HAP-1 (cell line): ENCODE measurements around the gene YPEL1.
"Not testable (repeated sequence)": the region's sequence is repeated elsewhere in the genome, so short reads cannot be mapped to it uniquely, and the experiment has no call there.

Experiments used
- DNase-seq, 2 experiments: peaks; one replicate each; pipeline ENCODE4 v3.0.0-alpha.2; 2016 to 2020; ENCODE audit warnings: low spot score in 2 of 2
- H3K27me3 ChIP-seq: fragments of 250-450 bp; sonication (Bioruptor Pico); 2 replicates; pipeline ENCODE4 v1.5.1; 2020; ENCODE audit warnings: low read depth, mild to moderate bottlenecking, moderate library complexity
- H3K36me3 ChIP-seq: fragments of 250-450 bp; sonication (Bioruptor Pico); replicated peaks from 2 replicates; pipeline ENCODE4 v1.5.1; 2020; ENCODE audit warnings: mild to moderate bottlenecking
- H3K4me1 ChIP-seq: fragments of 250-450 bp; sonication (Bioruptor Pico); 2 replicates; pipeline ENCODE4 v1.5.1; 2020; ENCODE audit warnings: mild to moderate bottlenecking
- H3K4me3 ChIP-seq: fragments of 250-450 bp; sonication (Bioruptor Pico); 2 replicates; pipeline ENCODE4 v1.5.1; 2020; ENCODE audit warnings: mild to moderate bottlenecking, moderate library complexity
- H3K9me3 ChIP-seq: fragments of 250-450 bp; sonication (Bioruptor Pico); 2 replicates; pipeline ENCODE4 v1.5.1; 2020; ENCODE audit warnings: mild to moderate bottlenecking, moderate library complexity
- in situ Hi-C: fragments of 300-500 bp; cut with MboI; formaldehyde crosslinking; loops from 3 replicates; pipeline ENCODE4 v1.14.3; 2020; ENCODE audit warnings: low sequenced_read_pairs, inconsistent platforms, mixed read lengths

The YPEL1 gene

GRCh38 chr22:21761086-21761485, 25.5 kb upstream of the YPEL1 start:
- no peak for DNase-seq
- Histone ChIP-seq H3K36me3 (peaks cover 49% of the 10 kb centered on the region), H3K9me3 (no peaks in the 10 kb centered on the region), H3K27me3 (no peaks in the 10 kb centered on the region), H3K4me1 (0 out of 2 replicates have a peak, but pooled peaks cover 3% of the 10 kb centered on the region), H3K4me3 (no peak overlapping the region)
- in situ Hi-C loops, result loop anchor here (10.0 kb wide), 1 partner anchor 56 kb away; no protein-coding TSS in a partner anchor

- DNase-seq, result no peak
- in situ Hi-C loops, result loop anchor here (10.0 kb wide), 1 partner anchor 56 kb away; no protein-coding TSS in a partner anchor
- Histone ChIP-seq H3K36me3 (peaks cover 46% of the 10 kb centered on the region), H3K9me3 (no peaks in the 10 kb centered on the region), H3K4me1 (0 out of 2 replicates have a peak, but pooled peaks cover 3% of the 10 kb centered on the region), H3K27me3 (no peaks in the 10 kb centered on the region), H3K4me3 (no peak overlapping the region)
These were observed 25.0 kb upstream of the YPEL1 start for GRCh38 chr22:21760640-21761039.

DNA sequence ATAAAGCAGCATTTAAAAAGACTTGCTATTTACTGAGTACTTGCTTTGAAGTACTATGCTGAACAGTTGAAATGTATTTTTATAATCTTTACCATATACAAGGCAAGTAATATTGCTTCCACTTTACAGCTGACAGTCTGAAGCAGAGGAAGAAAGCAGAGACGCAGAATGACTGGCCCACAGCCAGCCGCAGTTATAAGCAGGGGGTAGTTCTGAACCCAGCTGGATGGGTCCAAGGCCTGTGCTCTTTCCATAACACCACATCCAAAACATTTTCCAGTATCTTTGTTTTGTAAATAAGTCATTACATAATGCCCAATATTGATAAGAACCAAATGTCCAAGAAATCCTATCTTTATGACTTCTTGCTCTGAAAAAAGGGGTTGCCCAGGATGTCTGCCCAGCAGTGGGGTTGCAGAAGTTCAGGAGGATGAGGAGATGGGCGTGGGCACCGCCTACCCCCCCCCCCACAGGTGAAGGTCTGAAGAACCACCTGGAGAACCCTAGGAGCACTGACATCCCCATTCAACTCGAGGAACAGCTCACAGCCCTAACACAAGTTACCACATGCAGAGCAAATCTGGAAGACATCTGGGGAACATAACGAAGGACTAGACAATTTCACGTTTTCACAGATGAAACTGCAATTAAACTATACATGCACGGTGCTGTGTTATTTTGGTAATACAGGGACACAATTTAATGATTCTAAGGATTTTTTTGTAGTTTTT, 24.2 kb upstream of the YPEL1 start:
- in situ Hi-C loops, result loop anchor here (10.0 kb wide), 1 partner anchor 55 kb away; no protein-coding TSS in a partner anchor
- H3K4me1 ChIP-seq, result 0 out of 2 replicates have a peak, but pooled peaks cover 3% of the 10 kb centered on the region
- H3K36me3 ChIP-seq, result peaks cover 38% of the 10 kb centered on the region

DNA sequence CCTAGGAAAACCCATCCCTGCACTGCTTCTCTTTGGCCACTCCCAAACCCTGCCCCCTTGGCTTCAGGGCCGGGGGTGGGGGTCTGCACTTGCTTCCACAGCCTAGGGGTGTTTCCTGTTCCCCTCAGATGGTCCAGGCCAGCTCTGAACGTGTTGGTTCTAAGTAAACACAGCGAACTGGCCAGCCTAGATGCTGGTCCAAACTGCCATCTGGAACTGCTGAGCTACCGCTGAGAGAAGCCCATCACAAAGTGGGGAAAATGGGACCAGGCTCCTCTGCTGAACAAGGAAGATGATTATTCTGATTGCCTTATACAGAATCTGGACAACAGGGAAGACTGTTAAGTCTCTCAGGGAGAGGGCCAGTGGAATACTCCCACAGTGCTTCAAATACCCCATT, 23.5 kb upstream of the YPEL1 start:
- no peaks in the 10 kb centered on the region for H3K27me3 ChIP-seq
- H3K36me3 ChIP-seq, result peaks cover 31% of the 10 kb centered on the region
- no peak for DNase-seq
- H3K9me3 ChIP-seq, result no peaks in the 10 kb centered on the region
- in situ Hi-C loops, result no loop called here
- 0 out of 2 replicates have a peak, but pooled peaks cover 3% of the 10 kb centered on the region for H3K4me1 ChIP-seq
- no peak overlapping the region for H3K4me3 ChIP-seq

More for the DNA sequence above, 24.2 kb upstream of the YPEL1 start:
- DNase-seq, result no peak
- no peak overlapping the region for H3K4me3 ChIP-seq
- no peaks in the 10 kb centered on the region for H3K9me3 ChIP-seq
- H3K27me3 ChIP-seq, result no peaks in the 10 kb centered on the region

DNA sequence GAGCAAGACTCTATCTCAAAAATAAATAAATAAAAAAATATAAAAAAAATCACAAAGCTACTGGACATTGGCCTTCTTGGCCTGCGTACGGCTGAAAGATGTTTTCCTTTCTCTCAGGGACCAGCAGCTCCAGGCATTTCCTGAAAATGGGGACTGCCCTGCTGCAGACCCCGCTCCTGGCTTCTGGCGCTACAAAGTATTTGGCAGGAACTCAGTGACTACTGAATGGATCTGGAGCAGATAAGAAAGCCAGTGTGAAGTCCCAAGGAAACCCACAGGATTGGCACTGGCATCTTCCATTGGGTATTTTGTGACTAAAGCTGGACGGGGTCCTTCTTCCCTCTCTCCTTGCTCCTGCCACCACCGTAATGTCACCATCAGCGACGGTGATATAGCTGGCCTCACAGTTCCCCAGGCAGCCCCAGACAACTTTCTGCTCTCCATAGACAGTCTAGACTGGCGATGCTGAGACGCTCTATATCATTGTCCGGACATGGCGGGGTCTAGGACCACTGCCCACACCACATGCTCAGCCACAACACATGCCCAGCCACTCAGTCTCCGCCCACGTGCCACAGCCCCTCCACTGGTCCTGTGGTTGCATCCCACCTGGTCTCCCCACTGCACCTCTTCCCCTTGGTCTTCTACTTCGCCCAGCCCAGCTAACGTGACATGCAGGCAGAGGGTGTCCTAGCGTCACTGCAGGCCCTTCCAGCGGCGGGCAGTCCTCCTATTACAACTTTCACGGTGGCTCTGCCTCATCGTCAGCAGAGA, 22.7 kb upstream of the YPEL1 start:
- 0 out of 2 replicates have a peak, but pooled peaks cover 3% of the 10 kb centered on the region for H3K4me1 ChIP-seq

DNA sequence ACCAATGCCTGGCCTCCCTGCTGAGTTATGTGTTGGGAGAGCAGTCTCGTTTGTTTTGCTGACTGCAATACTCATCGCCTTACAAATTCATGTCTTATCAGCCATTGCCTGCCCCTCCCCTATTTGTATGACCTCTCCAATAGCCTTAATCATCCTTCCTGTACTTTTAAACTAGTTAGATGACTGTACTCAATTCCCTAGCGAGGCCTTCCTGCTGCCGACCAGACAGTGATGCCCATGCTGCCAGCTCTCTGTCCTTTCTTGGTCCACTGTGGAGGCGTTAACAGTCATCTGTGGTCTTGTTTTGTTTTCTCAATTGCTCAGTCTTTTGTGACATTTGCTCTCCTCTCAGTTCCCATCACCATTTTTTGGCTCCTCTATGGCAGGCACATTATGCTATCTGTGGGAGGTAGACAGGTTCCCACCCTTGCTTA, 20.3 kb upstream of the YPEL1 start:
- H3K36me3 ChIP-seq, result peaks cover 3% of the 10 kb centered on the region
- H3K9me3 ChIP-seq, result no peaks in the 10 kb centered on the region
- no peak overlapping the region for H3K4me3 ChIP-seq
- H3K4me1 ChIP-seq, result no peaks in the 10 kb centered on the region
- in situ Hi-C loops, result no loop called here
- H3K27me3 ChIP-seq, result no peaks in the 10 kb centered on the region
- DNase-seq, result no peak

More for the DNA sequence above, 22.7 kb upstream of the YPEL1 start:
- Histone ChIP-seq H3K9me3 (no peaks in the 10 kb centered on the region), H3K36me3 (peaks cover 22% of the 10 kb centered on the region), H3K4me3 (no peak overlapping the region), H3K27me3 (no peaks in the 10 kb centered on the region)
- no peak for DNase-seq
- in situ Hi-C loops, result no loop called here

DNA sequence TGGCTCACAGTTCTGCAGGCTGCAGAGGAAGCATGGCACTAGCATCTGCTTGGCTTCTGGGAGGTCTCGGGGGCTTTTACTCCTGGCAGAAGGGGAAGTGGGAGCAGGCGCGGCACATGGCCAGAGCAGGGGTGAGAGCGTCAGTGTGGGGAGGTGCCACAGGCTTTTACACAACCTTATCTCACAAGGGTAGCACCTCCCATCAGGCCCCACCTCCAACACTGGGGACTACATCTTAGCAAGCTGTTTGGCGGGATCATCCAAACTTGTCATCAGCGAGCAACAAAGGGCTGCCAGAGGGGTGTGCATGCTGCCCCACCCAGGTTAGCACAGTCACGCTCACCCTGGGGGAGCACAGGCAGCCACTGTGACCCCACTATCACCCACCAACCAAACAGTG, 18.9 kb upstream of the YPEL1 start:
- Histone ChIP-seq H3K27me3 (no peaks in the 10 kb centered on the region), H3K9me3 (no peaks in the 10 kb centered on the region), H3K4me1 (no peaks in the 10 kb centered on the region), H3K4me3 (no peak overlapping the region), H3K36me3 (no peaks in the 10 kb centered on the region; the same call in 1 of the 2 replicates)
- in situ Hi-C loops, result loop anchor here (5.0 kb wide), 1 partner anchor 48 kb away; no protein-coding TSS in a partner anchor
- no peak for DNase-seq

GRCh38 chr22:21753374-21754111, 17.9 kb upstream of the YPEL1 start:
- no peak overlapping the region for H3K4me3 ChIP-seq
- H3K36me3 ChIP-seq, result no peaks in the 10 kb centered on the region; the same call in 1 of the 2 replicates
- no peaks in the 10 kb centered on the region for H3K9me3 ChIP-seq
- no peaks in the 10 kb centered on the region for H3K27me3 ChIP-seq
- no peak for DNase-seq
- H3K4me1 ChIP-seq, result no peaks in the 10 kb centered on the region
- in situ Hi-C loops, result loop anchor here (5.0 kb wide), 1 partner anchor 49 kb away; no protein-coding TSS in a partner anchor

DNA sequence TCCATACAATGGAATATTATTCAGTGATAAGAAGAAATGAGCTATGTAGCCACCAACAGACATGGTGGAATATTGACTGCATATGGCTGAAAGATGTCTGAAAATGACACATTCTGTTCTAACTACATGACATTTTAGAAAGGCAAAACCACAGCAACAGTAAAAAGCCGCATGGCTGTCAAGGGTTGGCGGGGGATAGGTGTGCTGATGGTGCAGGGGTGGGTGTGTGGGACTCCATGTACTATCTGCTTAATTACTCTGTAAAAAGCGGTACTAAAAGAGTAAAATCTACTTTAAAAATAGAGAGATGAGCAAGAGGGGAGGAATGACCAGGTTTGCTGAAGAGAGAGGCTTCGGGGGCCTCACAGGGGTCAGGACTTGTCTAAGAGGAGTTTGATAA, 16.7 kb upstream of the YPEL1 start:
- Histone ChIP-seq H3K4me1 (no peaks in the 10 kb centered on the region), H3K36me3 (no peaks in the 10 kb centered on the region), H3K9me3 (no peaks in the 10 kb centered on the region), H3K27me3 (no peaks in the 10 kb centered on the region), H3K4me3 (no peak overlapping the region)
- no peak for DNase-seq
- in situ Hi-C loops, result loop anchor here (5.0 kb wide), 1 partner anchor 50 kb away; no protein-coding TSS in a partner anchor

- no peak for DNase-seq
- H3K27me3 ChIP-seq, result 0 out of 2 replicates have a peak, but pooled peaks cover 2% of the 10 kb centered on the region
- H3K36me3 ChIP-seq, result no peaks in the 10 kb centered on the region
- in situ Hi-C loops, result no loop called here
- H3K9me3 ChIP-seq, result no peaks in the 10 kb centered on the region
- H3K4me1 ChIP-seq, result no peaks in the 10 kb centered on the region
- H3K4me3 ChIP-seq, result no peak overlapping the region
These were observed 10.4 kb upstream of the YPEL1 start for GRCh38 chr22:21745948-21746347.

DNA sequence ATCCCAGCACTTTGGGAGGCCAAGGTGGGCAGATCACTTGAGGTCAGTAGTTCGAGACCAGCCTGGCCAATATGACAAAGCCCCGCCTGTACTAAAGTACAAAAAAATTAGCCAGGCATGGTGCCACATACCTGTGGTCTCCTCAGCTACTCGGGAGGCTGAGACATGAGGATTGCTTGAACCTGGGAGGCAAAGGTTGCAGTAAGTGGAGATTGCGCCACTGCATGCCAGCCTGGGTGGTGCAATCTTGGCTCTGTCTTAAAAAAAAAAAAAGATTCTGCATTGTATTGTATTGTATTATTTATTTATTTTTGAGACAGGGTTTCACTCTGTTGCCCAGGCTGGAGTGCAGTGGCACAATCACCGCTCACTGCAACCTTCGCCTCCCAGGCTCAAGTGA, 9.3 kb upstream of the YPEL1 start:
- H3K36me3 ChIP-seq, DNase-seq, H3K9me3 ChIP-seq, in situ Hi-C loops, H3K4me3 ChIP-seq, H3K4me1 ChIP-seq, H3K27me3 ChIP-seq: not testable (repeated sequence)

DNA sequence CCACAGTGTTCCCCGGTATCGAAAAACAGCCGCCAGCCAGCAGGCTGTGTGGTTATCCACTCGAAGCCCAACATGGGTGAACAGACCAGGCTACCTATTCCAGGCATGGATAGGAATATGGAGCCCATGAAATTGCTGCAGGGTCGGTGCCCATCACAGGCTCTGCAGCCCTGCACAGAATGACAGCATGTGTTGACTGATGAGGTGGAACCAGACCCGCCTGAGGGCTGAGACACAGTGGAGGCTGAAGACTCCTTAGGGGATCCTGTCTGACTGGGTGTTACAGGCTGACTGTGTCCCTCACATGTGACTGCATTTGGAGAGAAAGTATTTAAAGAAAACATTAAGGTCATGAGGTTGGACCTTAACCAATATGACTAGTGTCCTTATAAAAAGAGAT, 6.2 kb upstream of the YPEL1 start:
- no peak overlapping the region for H3K4me3 ChIP-seq
- no peaks in the 10 kb centered on the region for H3K9me3 ChIP-seq
- no peak for DNase-seq
- in situ Hi-C loops, result no loop called here
- 0 out of 2 replicates have a peak, but pooled peaks cover 2% of the 10 kb centered on the region for H3K27me3 ChIP-seq
- no peaks in the 10 kb centered on the region for H3K36me3 ChIP-seq
- no peaks in the 10 kb centered on the region for H3K4me1 ChIP-seq

DNA sequence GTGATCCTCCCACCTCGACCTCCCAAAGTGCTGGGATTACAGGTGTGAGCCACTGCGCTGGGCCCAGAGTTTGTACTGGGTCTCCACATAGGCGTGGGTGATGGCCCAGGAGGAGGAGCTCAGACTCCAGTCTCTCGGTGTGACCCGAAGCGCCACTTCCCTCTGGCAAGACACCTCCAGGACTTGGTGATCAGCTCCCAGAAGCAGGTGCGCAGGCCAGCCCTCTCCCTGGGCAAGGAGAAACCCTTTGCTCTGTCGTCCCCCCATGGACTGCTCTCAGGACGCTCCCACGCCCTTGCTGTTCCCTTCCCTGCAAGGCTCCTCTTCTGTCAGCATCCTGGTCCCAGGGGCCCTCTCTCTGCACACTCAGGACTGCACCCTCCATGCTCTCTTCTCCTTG, 5.5 kb upstream of the YPEL1 start:
- Histone ChIP-seq H3K4me3 (no peak overlapping the region), H3K4me1 (peaks cover 2% of the 10 kb centered on the region; the same call in 1 of the 2 replicates), H3K36me3 (no peaks in the 10 kb centered on the region), H3K27me3 (0 out of 2 replicates have a peak, but pooled peaks cover 2% of the 10 kb centered on the region), H3K9me3 (no peaks in the 10 kb centered on the region)
- in situ Hi-C loops, result no loop called here
- DNase-seq, result no peak
